AG09309 (cell line): ENCODE data around the gene UBE2F.

ENCODE experiments used
- DNase-seq: peaks from one replicate; pipeline ENCODE4 v3.0.0-alpha.2; 2010; ENCODE audit warnings: low read depth
- H3K4me3 ChIP-seq: 2 replicates; pipeline ENCODE4 v1.5.1; 2011; ENCODE audit warnings: mild to moderate bottlenecking, low read depth, low read length, moderate library complexity; ENCODE audit not compliant: control insufficient read depth
- TF ChIP-seq, protein P1 (sequence below): IDR thresholded peaks from 2 replicates; pipeline ENCODE4 v1.5.1; 2011; ENCODE audit warnings: mild to moderate bottlenecking, low read depth, low read length, inconsistent platforms; ENCODE audit not compliant: insufficient read depth, control insufficient read depth; ENCODE audit errors: missing control alignments

UBE2F gene

DNA sequence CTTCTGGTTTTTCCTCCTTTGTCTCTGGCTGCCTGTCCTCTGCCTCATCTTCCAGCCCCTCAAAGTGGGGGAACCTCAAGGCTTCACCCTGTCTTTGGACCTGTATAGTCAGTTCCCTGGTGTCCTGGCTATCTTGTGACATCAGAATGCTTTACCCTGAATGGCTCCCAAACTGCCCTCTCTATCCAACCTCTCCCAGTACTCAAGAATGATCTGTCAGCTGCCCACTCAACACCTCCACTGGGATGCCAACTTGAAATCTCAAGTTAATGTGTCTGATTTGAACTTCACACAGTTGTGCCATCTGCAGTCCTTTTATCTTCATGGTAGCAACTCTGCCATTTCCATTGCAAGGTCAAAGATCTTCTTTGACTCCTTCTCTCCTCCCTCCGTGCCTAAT is 43.8 kb downstream of the UBE2F start:
- TF ChIP-seq, protein P1, sequence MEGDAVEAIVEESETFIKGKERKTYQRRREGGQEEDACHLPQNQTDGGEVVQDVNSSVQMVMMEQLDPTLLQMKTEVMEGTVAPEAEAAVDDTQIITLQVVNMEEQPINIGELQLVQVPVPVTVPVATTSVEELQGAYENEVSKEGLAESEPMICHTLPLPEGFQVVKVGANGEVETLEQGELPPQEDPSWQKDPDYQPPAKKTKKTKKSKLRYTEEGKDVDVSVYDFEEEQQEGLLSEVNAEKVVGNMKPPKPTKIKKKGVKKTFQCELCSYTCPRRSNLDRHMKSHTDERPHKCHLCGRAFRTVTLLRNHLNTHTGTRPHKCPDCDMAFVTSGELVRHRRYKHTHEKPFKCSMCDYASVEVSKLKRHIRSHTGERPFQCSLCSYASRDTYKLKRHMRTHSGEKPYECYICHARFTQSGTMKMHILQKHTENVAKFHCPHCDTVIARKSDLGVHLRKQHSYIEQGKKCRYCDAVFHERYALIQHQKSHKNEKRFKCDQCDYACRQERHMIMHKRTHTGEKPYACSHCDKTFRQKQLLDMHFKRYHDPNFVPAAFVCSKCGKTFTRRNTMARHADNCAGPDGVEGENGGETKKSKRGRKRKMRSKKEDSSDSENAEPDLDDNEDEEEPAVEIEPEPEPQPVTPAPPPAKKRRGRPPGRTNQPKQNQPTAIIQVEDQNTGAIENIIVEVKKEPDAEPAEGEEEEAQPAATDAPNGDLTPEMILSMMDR: no peak
- DNase-seq: no peak
- H3K4me3 ChIP-seq: no peak overlapping the region

DNA sequence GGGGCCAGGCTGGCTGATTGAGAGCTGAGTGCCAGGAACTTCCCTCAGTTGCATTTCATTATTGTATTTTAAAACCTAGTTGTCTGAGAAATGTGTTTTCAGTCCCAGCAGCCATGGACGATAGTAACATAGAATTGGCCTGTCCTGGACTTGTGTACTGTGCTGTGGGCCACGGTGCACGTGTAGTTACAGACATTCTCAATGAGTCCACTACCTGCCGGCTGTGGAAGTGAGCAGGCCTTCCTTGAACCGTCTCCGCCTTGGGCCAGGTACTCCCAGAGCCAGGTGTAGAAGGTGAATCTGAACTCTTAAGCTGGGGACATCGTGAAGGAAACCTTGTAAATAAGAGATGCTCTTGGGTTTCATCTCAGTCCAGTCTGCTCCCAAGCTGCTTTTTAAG is 47.0 kb downstream of the UBE2F start:
- H3K4me3 ChIP-seq: no peak overlapping the region
- TF ChIP-seq, protein P1: no peak
- DNase-seq: no peak

DNA sequence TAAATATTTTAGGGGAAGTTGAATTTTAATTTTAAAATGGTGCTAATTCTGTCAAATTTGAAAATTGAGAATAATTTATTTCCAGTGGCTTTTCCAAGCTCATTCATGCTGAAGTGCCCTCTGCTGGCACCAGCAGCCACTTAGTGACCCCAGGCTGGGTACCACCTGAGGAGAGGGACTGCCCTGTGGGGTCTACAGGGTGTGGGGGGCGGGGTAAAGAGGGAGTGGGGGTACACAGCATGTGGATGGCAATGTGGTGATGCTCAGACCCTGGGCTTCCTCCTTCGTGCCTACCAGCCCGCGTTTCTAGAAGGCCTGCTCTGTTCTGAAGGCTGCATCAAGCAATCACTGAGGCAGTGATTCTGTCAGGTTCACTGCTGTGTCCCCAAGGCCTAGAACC is 48.9 kb downstream of the UBE2F start:
- DNase-seq: no peak
- no peak overlapping the region for H3K4me3 ChIP-seq
- TF ChIP-seq, protein P1: peak; percentile 28

DNA sequence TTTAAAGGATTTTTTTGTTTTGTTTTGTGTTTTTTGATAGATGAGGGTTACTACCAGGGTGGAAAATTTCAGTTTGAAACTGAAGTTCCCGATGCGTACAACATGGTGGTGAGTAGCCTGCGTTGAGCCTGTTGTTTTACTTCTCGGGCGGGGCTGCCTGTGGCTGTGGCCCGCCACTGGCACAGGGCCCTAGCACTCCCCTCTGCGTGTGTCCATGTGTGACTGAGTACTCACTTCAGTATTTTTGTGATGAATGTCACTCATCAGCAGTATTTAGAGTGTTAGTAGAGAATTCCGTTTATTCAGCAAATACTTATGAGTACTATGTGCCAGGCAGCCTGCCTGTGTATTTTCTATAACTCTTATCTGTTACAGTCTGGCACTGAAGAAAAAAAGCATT is 49.7 kb downstream of the UBE2F start:
- TF ChIP-seq, protein P1: no peak
- DNase-seq: no peak
- no peak overlapping the region for H3K4me3 ChIP-seq

DNA sequence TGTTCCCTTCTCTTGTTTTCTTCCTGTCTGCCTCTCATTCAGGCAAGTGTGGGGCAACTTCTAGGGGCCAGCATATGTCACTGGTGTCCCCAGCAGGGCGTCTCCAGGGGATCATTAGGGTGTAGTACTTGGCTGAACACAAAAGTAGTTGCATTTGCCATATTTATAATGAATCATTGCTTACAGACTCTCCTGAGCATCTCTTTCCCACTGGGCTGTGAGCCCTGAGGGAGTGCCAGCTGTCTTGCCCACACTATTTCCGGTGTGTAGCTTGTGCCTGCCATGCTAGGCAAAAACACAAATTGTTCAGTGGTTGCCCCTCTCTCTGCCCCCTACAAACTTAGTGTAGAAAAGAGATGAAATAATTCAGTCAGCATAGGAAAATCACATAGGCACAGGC is 53.1 kb downstream of the UBE2F start:
- TF ChIP-seq, protein P1: no peak
- no peak overlapping the region for H3K4me3 ChIP-seq
- DNase-seq: no peak

DNA sequence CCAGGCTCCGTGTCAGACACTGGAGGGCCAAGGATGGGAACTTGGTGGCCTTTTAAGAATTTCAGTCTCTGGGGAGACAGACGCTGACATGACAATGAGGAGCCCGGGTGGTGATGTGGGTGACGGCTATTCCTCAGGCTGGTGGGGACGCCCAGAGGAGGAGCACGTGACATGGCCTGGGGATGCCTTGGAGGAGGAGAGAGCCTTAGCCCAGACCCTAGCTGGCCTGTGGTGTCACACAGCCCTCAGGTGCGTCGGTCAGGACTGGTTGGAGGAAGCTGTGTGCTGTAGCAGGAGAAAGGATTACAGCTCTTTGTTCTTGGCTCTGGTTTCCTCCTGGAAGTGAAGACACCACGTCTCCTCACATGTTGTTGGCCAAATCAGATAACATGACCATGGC is 54.0 kb downstream of the UBE2F start:
- TF ChIP-seq, protein P1: no peak
- H3K4me3 ChIP-seq: no peak overlapping the region
- DNase-seq: no peak

DNA sequence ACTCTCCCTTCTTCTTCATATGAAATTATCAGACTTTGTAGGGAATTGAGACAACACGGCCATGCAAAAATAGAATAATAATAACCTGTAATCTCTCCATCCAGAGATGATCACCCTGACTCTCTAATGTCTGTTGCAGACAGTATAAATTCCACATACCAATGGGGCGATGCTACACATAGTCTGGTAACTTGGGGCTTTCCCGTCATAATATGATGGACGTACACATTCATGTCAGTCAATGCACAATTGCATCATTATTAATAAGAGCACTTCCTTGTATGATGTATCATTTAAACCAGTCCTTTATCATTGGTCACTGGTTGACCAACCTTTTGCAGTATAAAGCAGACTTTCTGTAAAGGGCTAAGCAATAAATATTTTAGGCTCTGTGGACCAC is 54.5 kb downstream of the UBE2F start:
- TF ChIP-seq, protein P1: no peak
- no peak for DNase-seq
- no peak overlapping the region for H3K4me3 ChIP-seq
